GM19238 (cell line): ENCODE measurements around the gene OARD1.
"Not testable (repeated sequence)": the region's sequence is repeated elsewhere in the genome, so short reads cannot be mapped to it uniquely, and the experiment has no call there.

Experiments
- DNase-seq: peaks from one replicate; pipeline ENCODE4 v3.0.0; 2011; ENCODE audit warnings: low spot score; ENCODE audit not compliant: insufficient read length

The OARD1 gene

DNA sequence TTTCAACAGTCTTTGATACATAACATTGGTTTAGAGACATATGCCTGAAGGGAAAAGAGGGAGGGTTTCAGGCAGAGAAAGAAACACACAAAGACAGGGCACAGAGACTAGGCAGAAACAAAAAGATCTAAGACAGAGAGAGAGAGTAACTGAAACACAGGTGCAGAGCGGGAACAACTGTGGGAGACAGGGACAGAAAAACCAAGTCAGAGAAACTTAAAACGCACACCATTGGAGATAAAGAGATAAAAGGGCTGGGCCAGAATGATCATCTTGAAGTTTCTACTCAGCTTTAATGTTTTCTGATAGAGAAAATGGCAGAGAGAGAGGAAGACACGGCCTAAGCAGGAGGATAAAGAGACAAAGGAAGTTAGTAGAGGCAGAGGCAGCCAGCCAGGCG is 44.9 kb downstream of the OARD1 start:
- no peak for DNase-seq

DNA sequence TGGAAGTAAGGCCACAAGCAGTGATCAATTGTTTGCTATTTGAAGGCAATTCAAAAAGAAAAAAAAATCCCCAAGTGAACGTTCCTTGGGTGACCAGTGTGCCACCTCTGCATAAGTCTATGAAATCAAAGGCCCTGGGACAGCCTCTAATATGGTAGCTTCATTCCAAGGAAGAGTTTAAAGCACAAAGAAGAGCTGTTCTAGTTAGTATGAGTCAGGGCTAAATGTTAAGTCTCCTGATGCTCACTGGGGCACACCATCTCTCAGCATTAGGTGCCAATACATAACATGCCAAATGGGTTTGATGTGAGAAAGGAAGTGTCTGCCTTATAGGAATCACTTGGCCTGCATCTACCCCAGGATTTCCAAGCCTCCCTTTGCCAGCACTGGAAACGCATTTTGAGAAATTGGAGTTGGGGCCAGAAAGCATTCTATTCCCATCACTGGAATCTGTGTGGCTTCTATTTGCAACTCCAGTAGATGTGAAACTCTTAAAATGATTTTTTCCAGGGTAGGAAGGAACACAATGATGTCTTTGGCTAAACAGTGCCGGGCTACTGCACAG is 46.1 kb downstream of the OARD1 start:
- DNase-seq = no peak

DNA sequence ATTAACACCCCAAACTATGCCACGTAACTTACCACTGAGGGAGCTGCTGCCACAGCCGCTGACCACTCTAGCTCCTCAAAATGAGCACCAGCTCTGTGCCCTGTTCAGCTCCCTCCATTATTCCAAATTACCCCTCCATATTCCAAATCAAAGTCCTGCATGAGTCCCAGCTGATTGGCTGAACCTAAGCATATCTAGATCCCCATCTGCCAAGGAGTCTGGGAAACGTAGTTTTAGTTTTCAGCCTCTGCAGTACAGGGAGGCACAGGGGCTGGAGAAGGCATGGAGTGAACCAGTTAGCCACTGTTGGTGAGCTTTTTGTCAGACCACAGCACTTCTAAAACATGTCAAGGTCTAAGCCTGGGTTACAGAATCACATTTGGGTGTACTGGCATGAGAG is 49.0 kb downstream of the OARD1 start:
- no peak for DNase-seq

DNA sequence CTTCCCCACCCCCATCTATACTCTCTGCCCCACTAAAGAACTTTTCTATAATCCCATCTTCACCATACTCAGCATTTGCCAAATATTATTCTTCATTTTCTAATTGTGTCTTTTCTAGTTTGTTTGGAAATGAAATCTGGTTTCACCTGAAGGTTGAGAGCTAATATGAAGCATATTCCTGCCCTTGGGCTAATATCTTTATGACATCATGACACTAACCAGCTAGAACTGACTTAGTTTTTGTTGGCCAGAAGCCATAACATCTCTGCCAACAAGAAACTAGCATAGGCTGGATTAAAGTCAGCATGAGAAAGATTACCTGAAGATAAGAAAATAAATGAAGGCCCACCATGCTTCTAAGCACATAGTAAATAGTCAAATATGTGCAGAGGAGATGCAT is 49.9 kb downstream of the OARD1 start:
- DNase-seq = no peak

DNA sequence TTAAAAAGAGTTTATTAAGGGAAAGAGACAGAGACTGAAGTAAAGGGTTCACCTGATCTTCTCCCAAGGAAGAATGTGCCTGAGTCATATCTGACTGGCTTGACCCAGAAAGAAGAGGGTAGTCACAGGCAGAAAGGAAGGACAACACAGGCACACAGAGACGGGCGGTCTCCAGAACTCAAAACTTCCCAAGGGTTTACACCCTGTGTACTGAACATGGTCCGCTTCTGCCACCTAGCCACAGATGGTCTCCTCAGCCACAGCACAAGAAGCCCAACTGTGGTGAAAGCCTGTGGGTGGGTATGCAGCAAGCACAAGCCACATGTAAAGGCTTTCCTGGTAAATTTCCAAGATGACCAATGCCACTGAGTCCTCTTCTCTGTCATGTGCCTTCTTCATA is 50.3 kb downstream of the OARD1 start:
- no peak for DNase-seq

DNA sequence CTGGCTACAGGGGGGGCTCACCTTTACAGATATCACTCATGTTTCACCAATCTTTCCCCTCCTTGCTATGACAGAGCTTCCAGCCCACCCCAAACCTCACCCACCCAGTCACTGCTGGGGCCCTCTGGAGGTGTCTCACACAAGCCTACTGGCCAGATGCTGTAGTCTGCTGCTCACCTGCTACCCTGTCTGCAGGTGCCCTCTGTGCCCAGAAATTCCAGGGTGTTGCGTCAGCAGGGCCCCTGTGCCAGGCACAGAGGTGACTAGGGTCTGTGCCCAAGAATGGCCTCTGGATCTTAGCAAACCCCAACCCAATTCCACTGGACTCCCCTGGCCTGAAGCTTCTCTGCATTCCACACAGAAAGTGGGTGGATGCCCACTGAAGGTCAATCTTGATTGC is 54.5 kb downstream of the OARD1 start:
- no peak for DNase-seq

DNA sequence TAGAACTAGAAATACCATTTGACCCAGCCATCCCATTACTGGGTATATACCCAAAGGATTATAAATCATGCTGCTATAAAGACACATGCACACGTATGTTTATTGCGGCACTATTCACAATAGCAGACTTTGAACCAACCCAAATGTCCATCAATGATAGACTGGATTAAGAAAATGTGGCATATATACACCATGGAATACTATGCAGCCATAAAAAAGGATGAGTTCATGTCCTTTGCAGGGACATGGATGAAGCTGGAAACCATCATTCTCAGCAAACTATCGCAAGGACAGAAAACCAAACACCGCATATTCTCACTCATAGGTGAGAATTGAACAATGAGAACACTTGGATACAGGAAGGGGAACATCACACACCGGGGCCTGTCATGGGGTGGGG is 56.3 kb downstream of the OARD1 start:
- DNase-seq = not testable (repeated sequence)

DNA sequence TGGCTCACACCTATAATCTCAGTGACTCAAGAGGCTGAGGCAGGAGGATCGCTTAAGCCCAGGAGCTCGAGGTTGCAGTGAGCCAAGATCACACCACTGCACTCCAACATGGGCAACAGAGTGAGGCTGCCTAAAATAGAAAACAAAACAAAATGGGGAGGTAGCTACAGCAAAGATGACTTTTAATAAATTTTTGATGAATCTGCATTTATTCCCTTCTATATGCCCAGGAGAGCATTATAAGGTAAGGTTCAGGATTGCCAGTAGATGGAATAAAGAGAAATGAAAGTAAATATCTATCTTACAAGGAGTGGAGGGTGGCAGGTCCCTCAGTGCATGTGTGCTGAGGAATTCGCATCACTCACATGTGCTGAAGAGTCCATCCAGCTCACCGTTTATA is 57.4 kb downstream of the OARD1 start:
- DNase-seq = no peak
